Neural crest cell (in vitro differentiated cells): Measurements from ENCODE around the gene EPB41. TPM values are rescaled to one million over a fixed set of nuclear protein-coding genes. Genes with fewer than 3 reads are reported as not detected.

Experiments used
- DNase-seq: peaks from one replicate; pipeline ENCODE4 v3.0.0; 2021; ENCODE audit warnings: low read depth, mixed read lengths, low spot score
- H3K27ac Mint-ChIP-seq: one replicate; pipeline ENCODE4 v1.8.0; 2021; ENCODE audit warnings: mild to moderate bottlenecking, mixed read lengths; ENCODE audit not compliant: unreplicated experiment
- H3K27me3 Mint-ChIP-seq: 2 replicates; pipeline ENCODE4 v1.8.0; 2021; ENCODE audit warnings: low read depth, mild to moderate bottlenecking, mixed read lengths
- H3K36me3 Mint-ChIP-seq: 2 replicates; pipeline ENCODE4 v1.8.0; 2021; ENCODE audit warnings: low read depth, mild to moderate bottlenecking, mixed read lengths
- H3K4me1 Mint-ChIP-seq: 2 replicates; pipeline ENCODE4 v1.8.0; 2021; ENCODE audit warnings: mixed read lengths
- H3K4me3 Mint-ChIP-seq: one replicate; pipeline ENCODE4 v1.8.0; 2021; ENCODE audit warnings: mild to moderate bottlenecking, mixed read lengths
- H3K9me3 Mint-ChIP-seq: 2 replicates; pipeline ENCODE4 v1.8.0; 2021; ENCODE audit warnings: mixed read lengths
- CTCF ChIP-seq: fragments of 200-600 bp; sonication (generic); conservative IDR thresholded peaks from 2 replicates; pipeline ENCODE4 v1.5.0; 2021; ENCODE audit warnings: antibody characterized with exemption, mild to moderate bottlenecking
- total RNA-seq: library from RNA; stranded (reverse); gene quantifications from 2 replicates; pipeline ENCODE4 v1.2.1, GENCODE V29; 2021

The EPB41 gene
- total RNA-seq, 1 donor from 2014 or later, result 108 TPM

DNA sequence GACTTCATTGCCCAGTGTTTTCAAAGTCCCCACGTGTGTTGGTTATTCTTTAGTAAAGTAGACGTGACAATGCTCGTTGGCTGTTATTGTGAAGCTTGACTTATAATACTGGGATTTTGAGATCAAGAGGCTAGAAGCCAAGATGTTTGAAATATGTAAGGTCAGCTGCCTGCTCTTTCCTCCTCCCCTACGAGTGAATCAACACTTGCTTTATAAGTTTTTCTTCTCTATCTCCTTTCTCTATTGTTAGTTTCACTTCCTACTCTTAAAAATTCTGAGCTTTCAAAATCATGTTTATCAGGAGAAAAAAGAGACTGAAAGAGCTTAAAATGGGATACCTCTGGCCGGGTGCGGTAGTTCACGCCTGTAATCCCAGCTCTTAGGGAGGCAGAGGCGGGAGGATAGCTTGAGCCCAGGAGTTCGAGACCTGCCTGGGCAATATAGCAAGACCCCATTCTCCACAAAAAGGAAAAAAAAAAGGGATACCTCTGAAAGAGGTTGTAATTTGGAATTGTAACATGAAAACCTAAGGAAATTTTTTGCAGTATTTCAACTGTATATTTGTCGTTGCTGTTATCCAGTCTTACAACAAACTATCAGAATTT is 72.0 kb downstream of the EPB41 start:
- DNase-seq, result no peak
- Mint-ChIP-seq H3K27me3 (no peaks in the 10 kb centered on the region), H3K36me3 (peaks cover 8% of the 10 kb centered on the region), H3K9me3 (peaks cover 2% of the 10 kb centered on the region), H3K4me3 (no peak overlapping the region), H3K4me1 (peaks cover 29% of the 10 kb centered on the region), H3K27ac (no peak overlapping the region)
- no peak for TF ChIP-seq CTCF

DNA sequence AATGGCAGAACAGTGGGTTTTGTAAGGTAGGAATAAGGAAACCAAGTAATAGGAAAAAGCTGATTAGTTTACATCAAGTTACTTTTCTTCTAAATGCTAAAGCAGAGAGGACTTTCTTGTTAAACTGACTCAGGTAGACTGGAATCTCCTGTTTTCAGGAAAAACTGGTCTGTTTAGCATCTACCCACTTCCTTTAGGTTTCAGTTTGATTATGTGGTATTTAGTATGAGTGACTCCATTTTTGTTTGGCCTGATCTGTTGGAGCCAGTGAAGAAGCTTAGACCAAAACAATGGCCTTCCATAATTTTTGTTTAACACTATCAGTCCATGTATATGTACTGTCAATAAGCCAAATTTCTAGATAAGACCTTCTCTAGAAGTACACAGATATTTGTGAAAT is 88.4 kb downstream of the EPB41 start:
- Mint-ChIP-seq H3K9me3 (no peaks in the 10 kb centered on the region), H3K27ac (no peak overlapping the region), H3K27me3 (no peaks in the 10 kb centered on the region), H3K36me3 (peaks cover 17% of the 10 kb centered on the region), H3K4me3 (no peak overlapping the region), H3K4me1 (no peaks in the 10 kb centered on the region)
- TF ChIP-seq CTCF, result no peak
- DNase-seq, result no peak

GRCh38 chr1:29004288-29004687 is 89.9 kb downstream of the EPB41 start:
- peaks cover 13% of the 10 kb centered on the region for H3K36me3 Mint-ChIP-seq
- DNase-seq, result no peak
- H3K4me3 Mint-ChIP-seq, result no peak overlapping the region

DNA sequence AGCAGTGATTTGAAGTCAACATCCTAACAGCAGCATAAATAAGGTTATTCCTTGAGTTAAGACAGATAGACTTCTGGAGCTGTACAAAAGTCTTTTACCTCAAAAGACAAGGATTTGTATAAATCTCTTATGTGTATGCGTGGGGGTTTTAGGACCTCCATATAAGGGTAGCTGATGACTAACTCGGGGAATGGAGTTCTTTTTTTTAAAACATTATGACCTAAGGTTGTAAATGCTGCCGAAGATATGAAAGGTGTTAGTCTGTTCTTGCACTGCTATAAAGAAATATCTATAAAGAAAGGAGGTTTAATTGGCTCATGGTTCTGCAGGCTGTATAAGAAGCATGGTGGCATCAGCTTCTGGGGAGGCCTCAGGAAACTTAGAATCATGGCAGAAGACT is 90.4 kb downstream of the EPB41 start:
- no peak overlapping the region for H3K27ac Mint-ChIP-seq
- H3K4me3 Mint-ChIP-seq, result no peak overlapping the region

More at GRCh38 chr1:29004288-29004687, 89.9 kb downstream of the EPB41 start:
- Mint-ChIP-seq H3K27me3 (no peaks in the 10 kb centered on the region), H3K9me3 (no peaks in the 10 kb centered on the region), H3K4me1 (no peaks in the 10 kb centered on the region), H3K27ac (no peak overlapping the region)
- TF ChIP-seq CTCF, result no peak

GRCh38 chr1:29011775-29012174 is 97.4 kb downstream of the EPB41 start:
- no peak overlapping the region for H3K27ac Mint-ChIP-seq
- H3K9me3 Mint-ChIP-seq, result no peaks in the 10 kb centered on the region
- no peak for DNase-seq
- no peaks in the 10 kb centered on the region for H3K27me3 Mint-ChIP-seq
- H3K4me1 Mint-ChIP-seq, result no peaks in the 10 kb centered on the region
- peaks cover 6% of the 10 kb centered on the region for H3K36me3 Mint-ChIP-seq
- TF ChIP-seq CTCF, result no peak
- no peak overlapping the region for H3K4me3 Mint-ChIP-seq

More for the DNA sequence above, 90.4 kb downstream of the EPB41 start:
- Mint-ChIP-seq H3K4me1 (no peaks in the 10 kb centered on the region), H3K36me3 (peaks cover 13% of the 10 kb centered on the region), H3K27me3 (no peaks in the 10 kb centered on the region), H3K9me3 (no peaks in the 10 kb centered on the region)
- no peak for TF ChIP-seq CTCF
- DNase-seq, result no peak
